GM23338 (cell line): Measurements from ENCODE around the gene CNNM2.

Experiments used
- CREB1 ChIP-seq: fragments of 250-450 bp; sonication (Bioruptor Pico); IDR thresholded peaks from 2 replicates; pipeline ENCODE4 v1.5.0; 2020; ENCODE audit warnings: low read depth, mild to moderate bottlenecking, moderate library complexity
- CTCF ChIP-seq, 2 experiments: fragments of 200-600 bp in 1 of 2; sonication (generic) in 1 of 2; conservative IDR thresholded peaks; 2 replicates each; pipeline versions ENCODE4 v1.5.1 to v1.6.1; 2016 to 2017; ENCODE audit warnings: antibody characterized with exemption in 2 of 2, low read depth in 2 of 2, mild to moderate bottlenecking in 2 of 2, moderate library complexity in 1 of 2
- EZH2 ChIP-seq: fragments of 200-600 bp; sonication (generic); IDR thresholded peaks from one replicate; pipeline ENCODE4 v1.8.0; 2017; ENCODE audit warnings: antibody characterized with exemption, mild to moderate bottlenecking, low read depth; ENCODE audit not compliant: unreplicated experiment
- EZH2phosphoT487 ChIP-seq: fragments of 200-600 bp; sonication (generic); IDR thresholded peaks from one replicate; pipeline ENCODE4 v1.8.1; 2018; ENCODE audit warnings: antibody characterized with exemption; ENCODE audit not compliant: unreplicated experiment
- NANOG ChIP-seq: IDR thresholded peaks from 2 replicates; pipeline ENCODE4 v1.6.1; 2016; ENCODE audit warnings: antibody characterized with exemption, borderline replicate concordance
- POLR2AphosphoS5 ChIP-seq: IDR thresholded peaks from 2 replicates; pipeline ENCODE4 v1.6.1; 2016; ENCODE audit warnings: antibody characterized with exemption, low read depth
- REST ChIP-seq: IDR thresholded peaks from one replicate; pipeline ENCODE4 v1.6.1; 2018; ENCODE audit warnings: antibody characterized with exemption; ENCODE audit not compliant: unreplicated experiment
- ZNF114 ChIP-seq: fragments of 250-450 bp; sonication (Bioruptor Pico); IDR thresholded peaks from 2 replicates; pipeline ENCODE4 v1.5.0; 2020; ENCODE audit warnings: mild to moderate bottlenecking, moderate library complexity
- TF ChIP-seq, protein P1 (sequence below): IDR thresholded peaks from 2 replicates; pipeline ENCODE4 v1.6.1; 2016; ENCODE audit warnings: antibody characterized with exemption

- TF ChIP-seq CTCF (conservative IDR thresholded peaks at IDR 0.05; ENCODE audit: low read depth in 2 of 2) (peak; percentile 64 to 69), EZH2 (no peak), EZH2phosphoT487 (no peak), POLR2AphosphoS5 (no peak), ZNF114 (no peak), NANOG (no peak), CREB1 (CRISPR knock-in tag) (no peak), REST (no peak)
- TF ChIP-seq, protein P1, sequence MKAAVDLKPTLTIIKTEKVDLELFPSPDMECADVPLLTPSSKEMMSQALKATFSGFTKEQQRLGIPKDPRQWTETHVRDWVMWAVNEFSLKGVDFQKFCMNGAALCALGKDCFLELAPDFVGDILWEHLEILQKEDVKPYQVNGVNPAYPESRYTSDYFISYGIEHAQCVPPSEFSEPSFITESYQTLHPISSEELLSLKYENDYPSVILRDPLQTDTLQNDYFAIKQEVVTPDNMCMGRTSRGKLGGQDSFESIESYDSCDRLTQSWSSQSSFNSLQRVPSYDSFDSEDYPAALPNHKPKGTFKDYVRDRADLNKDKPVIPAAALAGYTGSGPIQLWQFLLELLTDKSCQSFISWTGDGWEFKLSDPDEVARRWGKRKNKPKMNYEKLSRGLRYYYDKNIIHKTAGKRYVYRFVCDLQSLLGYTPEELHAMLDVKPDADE = no peak
These were observed 124.8 kb downstream of the CNNM2 start for GRCh38 chr10:103042908-103043307.
